Colonic mucosa (tissue), 4 donors: Measurements from ENCODE around the gene CYP4F3. TPM values are rescaled to one million over a fixed set of nuclear protein-coding genes. Genes with fewer than 3 reads are reported as not detected.
A peak's percentile ranks its signal among the peaks of the same experiment; 100 is the strongest.
"Not testable (repeated sequence)": the region's sequence is repeated elsewhere in the genome, so short reads cannot be mapped to it uniquely, and the experiment has no call there.

ENCODE experiments used
- DNase-seq: peaks from one replicate; pipeline ENCODE4 v3.0.0-alpha.2; 2020
- H3K27ac ChIP-seq: fragments of 200-600 bp; one replicate; pipeline ENCODE4 v1.8.0; 2021
- H3K27me3 ChIP-seq: fragments of 200-600 bp; one replicate; pipeline ENCODE4 v1.8.0; 2021
- H3K36me3 ChIP-seq: fragments of 200-600 bp; one replicate; pipeline ENCODE4 v1.8.0; 2021
- H3K4me1 ChIP-seq: fragments of 200-600 bp; one replicate; pipeline ENCODE4 v1.8.0; 2021; ENCODE audit warnings: mild to moderate bottlenecking
- H3K4me3 ChIP-seq: fragments of 200-600 bp; one replicate; pipeline ENCODE4 v1.8.0; 2021
- H3K9ac ChIP-seq, 2 donors: one replicate each; pipeline ENCODE4 v1.7.0; 2013; ENCODE audit warnings: control low read depth in 2 of 2, low read depth in 2 of 2, low read length in 2 of 2
- H3K9me3 ChIP-seq: fragments of 200-600 bp; one replicate; pipeline ENCODE4 v1.8.0; 2021
- intact Hi-C: fragments of 100-400 bp; cut with DNase I; formaldehyde crosslinking; loops from one replicate; pipeline ENCODE4 v1.14.1; 2022
- total RNA-seq, 2 donors: library from RNA; stranded (reverse); fragmentation: NEBNext Ultra II Directional in 1 of 2; extraction: Animal tissue kit (Norgen Biotek cat#: 25700) in 1 of 2; gene quantifications; one replicate each; pipeline ENCODE4 v1.2.1, GENCODE V29; 2021
- TF ChIP-seq, protein P1 (sequence below): fragments of 200-600 bp; IDR thresholded peaks from one replicate; pipeline ENCODE4 v1.8.0; 2022; ENCODE audit warnings: antibody characterized with exemption, mild to moderate bottlenecking
- donor health status: healthy.
- donor health status: DM: no; HTN: no; CAD: no.
- donor health status: DM: no; HTN: no; CAD: no.

Gene CYP4F3, protein sequence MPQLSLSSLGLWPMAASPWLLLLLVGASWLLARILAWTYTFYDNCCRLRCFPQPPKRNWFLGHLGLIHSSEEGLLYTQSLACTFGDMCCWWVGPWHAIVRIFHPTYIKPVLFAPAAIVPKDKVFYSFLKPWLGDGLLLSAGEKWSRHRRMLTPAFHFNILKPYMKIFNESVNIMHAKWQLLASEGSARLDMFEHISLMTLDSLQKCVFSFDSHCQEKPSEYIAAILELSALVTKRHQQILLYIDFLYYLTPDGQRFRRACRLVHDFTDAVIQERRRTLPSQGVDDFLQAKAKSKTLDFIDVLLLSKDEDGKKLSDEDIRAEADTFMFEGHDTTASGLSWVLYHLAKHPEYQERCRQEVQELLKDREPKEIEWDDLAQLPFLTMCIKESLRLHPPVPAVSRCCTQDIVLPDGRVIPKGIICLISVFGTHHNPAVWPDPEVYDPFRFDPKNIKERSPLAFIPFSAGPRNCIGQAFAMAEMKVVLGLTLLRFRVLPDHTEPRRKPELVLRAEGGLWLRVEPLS
- total RNA-seq = 1 to 10 TPM; 7.8 to 8.3 TPM

DNA sequence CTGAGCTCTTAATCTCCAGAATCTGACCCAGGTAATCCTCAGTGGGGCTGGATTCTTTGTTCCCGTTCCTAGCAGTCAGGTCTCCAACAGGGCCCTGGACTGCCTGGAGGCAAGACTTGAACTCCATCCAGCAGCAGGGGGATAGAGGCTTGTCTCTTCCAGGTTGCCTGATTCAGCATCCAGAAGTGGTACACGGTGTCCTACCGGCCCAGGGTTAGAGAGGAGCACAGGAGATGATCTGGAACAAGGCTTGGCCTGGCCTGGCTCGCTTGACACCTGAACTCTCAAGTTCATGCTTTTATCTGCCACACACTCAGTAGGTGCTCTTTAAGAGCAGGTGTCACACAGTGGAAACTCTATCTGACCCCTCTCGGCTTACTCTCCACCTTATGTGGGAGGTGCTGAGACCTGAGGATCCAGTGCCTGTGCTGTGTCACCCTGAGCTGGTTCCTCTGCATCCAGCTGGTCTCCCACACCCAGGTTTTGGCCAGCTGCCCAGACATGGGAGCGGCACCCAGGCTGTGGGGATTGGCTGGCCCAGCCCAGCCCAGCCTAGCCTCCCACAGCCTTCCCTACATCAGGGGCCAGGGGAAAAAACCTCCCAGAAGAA is at the start of gene CYP4F3:
Gene CYP4F3, plus strand, starts transcription at position 604 of the 610 bp plus-strand sequence. CDS start 519 bp downstream, outside the sequence.
- peak within 1 kb of the TSS; percentile 88 for H3K27ac ChIP-seq
- peak; percentile 98 for DNase-seq
- no peaks in the 10 kb centered on the region for H3K9me3 ChIP-seq
- H3K27me3 ChIP-seq = no peaks in the 10 kb centered on the region
- H3K9ac ChIP-seq = peak within 1 kb of the TSS in 1 of 2 donors; percentile 76
- H3K4me3 ChIP-seq = no peak within 1 kb of the TSS
- no peaks in the 10 kb centered on the region for H3K36me3 ChIP-seq
- peaks cover 11% of the 10 kb centered on the region for H3K4me1 ChIP-seq
- TF ChIP-seq, protein P1, sequence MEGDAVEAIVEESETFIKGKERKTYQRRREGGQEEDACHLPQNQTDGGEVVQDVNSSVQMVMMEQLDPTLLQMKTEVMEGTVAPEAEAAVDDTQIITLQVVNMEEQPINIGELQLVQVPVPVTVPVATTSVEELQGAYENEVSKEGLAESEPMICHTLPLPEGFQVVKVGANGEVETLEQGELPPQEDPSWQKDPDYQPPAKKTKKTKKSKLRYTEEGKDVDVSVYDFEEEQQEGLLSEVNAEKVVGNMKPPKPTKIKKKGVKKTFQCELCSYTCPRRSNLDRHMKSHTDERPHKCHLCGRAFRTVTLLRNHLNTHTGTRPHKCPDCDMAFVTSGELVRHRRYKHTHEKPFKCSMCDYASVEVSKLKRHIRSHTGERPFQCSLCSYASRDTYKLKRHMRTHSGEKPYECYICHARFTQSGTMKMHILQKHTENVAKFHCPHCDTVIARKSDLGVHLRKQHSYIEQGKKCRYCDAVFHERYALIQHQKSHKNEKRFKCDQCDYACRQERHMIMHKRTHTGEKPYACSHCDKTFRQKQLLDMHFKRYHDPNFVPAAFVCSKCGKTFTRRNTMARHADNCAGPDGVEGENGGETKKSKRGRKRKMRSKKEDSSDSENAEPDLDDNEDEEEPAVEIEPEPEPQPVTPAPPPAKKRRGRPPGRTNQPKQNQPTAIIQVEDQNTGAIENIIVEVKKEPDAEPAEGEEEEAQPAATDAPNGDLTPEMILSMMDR = no peak
- intact Hi-C loops = no loop called here

DNA sequence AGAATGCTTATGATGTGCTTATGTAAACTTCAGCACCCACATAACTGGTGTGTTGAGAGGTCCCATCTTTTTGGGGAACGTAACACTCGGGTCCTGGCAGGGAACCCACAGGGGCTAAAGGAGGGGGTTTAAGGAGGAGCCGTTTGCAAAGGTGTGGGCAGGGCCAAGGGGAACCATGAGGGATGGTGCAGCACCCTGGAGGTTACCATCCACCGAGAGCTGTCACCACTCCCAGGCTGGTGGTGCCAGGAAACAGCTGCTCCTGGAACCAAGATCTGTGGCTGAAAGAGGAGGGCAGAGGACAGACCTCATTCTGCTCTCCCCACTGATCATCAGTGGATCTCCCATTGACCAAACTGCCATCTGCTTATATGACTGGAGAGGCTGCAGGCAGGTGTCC is 48.9 kb upstream of the CYP4F3 start:
- no peak for DNase-seq
- Histone ChIP-seq H3K4me3 (no peak overlapping the region), H3K9ac (no peak overlapping the region), H3K9me3 (no peaks in the 10 kb centered on the region), H3K4me1 (no peaks in the 10 kb centered on the region), H3K27ac (no peak overlapping the region), H3K36me3 (no peaks in the 10 kb centered on the region), H3K27me3 (no peaks in the 10 kb centered on the region)
- TF ChIP-seq, protein P1 = no peak
- intact Hi-C loops = no loop called here

DNA sequence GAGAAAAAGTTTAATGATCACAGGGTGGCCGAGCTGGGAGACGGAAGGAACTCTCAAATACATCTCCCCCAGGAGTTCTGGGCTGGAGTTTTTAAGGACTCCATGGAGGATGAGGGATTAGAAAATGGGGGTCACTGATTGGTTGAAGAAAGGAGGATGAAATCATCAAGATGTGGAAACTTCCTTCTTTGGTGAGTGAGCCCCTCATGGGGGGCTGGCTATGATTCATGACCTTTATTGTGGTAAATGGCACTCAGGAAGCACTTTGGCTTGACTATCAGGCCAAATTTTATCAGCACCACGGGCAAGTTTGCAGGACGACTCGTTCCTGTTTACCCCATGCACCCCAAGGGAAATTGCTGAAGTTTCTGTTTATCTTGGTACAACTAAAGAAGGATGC is 48.2 kb upstream of the CYP4F3 start:
- H3K4me3 ChIP-seq, H3K27me3 ChIP-seq, H3K27ac ChIP-seq, DNase-seq, H3K9me3 ChIP-seq, H3K9ac ChIP-seq, H3K36me3 ChIP-seq, H3K4me1 ChIP-seq, intact Hi-C loops: not testable (repeated sequence)

DNA sequence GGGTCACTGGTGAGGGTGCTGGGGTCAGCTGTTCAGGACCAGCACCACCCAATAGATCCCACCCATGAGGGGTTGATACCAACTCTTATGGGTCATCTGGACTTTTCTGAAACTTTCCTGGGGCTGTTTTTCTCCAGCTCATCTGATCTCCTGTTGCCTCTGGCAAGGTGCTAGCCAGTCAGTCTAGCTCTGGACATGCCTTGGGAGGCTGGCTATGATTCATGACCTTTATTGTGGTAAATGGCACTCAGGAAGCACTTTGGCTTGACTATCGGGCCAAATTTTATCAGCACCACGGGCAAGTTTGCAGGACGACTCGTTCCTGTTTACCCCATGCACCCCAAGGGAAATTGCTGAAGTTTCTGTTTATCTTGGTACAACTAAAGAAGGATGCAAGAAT is 46.9 kb upstream of the CYP4F3 start:
- H3K4me1 ChIP-seq, intact Hi-C loops, H3K4me3 ChIP-seq, DNase-seq, H3K36me3 ChIP-seq, H3K27ac ChIP-seq, H3K27me3 ChIP-seq, H3K9ac ChIP-seq, H3K9me3 ChIP-seq: not testable (repeated sequence)

DNA sequence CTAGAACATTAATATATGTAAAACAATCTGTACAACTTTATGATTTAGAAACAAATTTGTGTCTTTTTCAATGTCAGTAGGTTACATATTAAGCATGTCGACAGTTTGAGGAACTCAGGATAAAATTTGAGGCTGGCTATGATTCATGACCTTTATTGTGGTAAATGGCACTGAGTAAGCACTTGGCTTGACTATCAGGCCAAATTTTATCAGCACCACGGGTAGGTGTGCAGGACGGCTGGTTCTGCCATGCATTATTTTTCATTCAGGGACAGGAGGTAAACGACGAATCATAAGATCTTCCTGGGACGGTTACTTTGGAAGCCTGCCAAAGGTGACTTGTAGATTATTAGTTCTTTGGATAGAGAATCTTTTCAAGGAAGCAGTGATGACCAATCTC is 45.6 kb upstream of the CYP4F3 start:
- TF ChIP-seq, protein P1 = no peak
- no peaks in the 10 kb centered on the region for H3K4me1 ChIP-seq
- intact Hi-C loops = no loop called here
- no peaks in the 10 kb centered on the region for H3K36me3 ChIP-seq
- no peak overlapping the region for H3K27ac ChIP-seq
- no peaks in the 10 kb centered on the region for H3K9me3 ChIP-seq
- DNase-seq = no peak
- H3K4me3 ChIP-seq = no peak overlapping the region
- H3K9ac ChIP-seq = no peak overlapping the region
- no peaks in the 10 kb centered on the region for H3K27me3 ChIP-seq

DNA sequence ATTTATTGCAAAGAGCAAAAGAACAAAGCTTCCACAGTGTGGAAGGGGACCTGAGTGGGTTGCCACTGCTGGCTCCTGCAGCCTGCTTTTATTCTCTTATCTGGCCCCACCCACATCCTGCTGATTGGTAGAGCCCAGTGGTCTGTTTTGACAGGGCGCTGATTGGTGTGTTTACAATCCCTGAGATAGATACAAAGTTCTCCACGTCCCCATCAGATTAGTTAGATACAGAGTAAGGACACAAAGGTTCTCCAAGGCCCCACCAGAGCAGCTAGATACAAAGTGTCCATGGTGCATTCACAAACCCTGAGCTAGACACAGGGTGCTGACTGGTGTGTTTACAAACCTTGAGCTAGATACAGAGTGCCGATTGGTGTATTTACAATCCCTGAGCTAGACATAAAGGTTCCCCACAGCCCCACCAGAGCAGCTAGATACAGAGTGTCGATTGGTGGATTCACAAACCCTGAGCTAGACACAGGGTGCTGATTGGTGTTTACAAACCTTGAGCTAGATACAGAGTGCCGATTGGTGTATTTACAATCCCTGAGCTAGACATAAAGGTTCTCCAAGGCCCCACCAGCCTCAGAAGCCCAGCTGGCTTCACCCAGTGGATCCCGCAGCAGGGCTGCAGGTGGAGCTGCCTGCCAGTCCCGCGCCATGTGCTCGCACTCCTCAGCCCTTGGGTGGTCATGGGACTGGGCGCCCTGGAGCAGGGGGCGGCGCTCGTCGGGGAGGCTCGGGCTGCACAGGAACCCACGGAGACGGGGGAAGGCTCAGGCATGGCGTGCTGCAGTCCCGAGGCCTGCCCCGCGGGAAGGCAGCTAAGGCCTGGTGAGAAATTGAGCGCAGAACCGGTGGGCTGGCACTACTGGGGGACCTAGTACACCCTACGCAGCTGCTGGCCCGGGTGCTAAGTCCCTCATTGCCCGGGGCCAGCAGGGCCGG is 32.4 kb upstream of the CYP4F3 start:
- H3K9me3 ChIP-seq, DNase-seq: not testable (repeated sequence)

More for the DNA sequence above, 32.4 kb upstream of the CYP4F3 start:
- H3K27ac ChIP-seq, H3K27me3 ChIP-seq, H3K4me3 ChIP-seq, intact Hi-C loops, H3K9ac ChIP-seq, H3K36me3 ChIP-seq, H3K4me1 ChIP-seq: not testable (repeated sequence)
